Activated CD8-positive, alpha-beta memory T cell treated with anti-CD3 and anti-CD28 coated beads for 4 hours (primary cell): ENCODE results near the gene PSRC1.

Source experiments
- DNase-seq, 2 donors: peaks; one replicate each; pipeline ENCODE4 v3.0.0-alpha.2; 2020; ENCODE audit warnings: low read depth in 2 of 2

Gene PSRC1

GRCh38 chr1:109258481-109259466 lies 24.2 kb downstream of the PSRC1 start:
- no peak for DNase-seq

- DNase-seq: no peak
These were observed 25.1 kb downstream of the PSRC1 start for GRCh38 chr1:109257682-109258421.

DNA sequence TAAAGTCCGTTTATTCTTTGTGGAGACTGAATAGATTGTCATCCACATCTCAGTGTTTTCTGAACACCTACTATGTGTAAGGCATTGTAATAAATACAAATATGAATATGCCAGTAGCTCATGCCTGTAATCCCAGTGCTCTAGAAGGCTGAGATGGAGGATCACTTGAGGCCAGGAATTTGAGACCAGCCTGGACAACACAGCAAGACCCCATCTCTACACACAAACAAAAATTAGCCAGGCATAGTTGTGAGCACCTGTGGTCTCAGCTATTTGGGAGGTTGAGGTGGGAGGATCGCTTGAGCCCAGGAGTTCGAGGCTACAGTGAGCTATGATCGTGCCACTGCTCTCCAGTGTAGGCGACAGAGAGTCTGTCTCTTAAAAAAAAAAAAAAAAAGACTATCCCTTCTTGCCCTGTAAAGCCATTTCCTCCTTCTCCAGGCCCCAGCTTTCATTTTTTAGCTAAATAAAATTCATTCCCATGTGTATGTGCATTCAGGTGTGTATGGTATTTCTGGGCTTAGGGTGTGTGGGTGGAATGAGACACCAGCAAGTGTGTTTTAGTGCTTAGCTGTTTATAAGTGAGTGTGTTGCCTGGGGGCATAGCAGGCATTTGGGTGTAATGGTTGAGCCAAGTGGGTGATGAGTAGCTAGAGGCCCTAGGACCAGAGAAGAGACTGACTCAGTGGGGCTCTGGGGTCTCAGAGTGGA lies 25.8 kb downstream of the PSRC1 start:
- DNase-seq: no peak

GRCh38 chr1:109256085-109256484 lies 26.9 kb downstream of the PSRC1 start:
- DNase-seq: no peak

DNA sequence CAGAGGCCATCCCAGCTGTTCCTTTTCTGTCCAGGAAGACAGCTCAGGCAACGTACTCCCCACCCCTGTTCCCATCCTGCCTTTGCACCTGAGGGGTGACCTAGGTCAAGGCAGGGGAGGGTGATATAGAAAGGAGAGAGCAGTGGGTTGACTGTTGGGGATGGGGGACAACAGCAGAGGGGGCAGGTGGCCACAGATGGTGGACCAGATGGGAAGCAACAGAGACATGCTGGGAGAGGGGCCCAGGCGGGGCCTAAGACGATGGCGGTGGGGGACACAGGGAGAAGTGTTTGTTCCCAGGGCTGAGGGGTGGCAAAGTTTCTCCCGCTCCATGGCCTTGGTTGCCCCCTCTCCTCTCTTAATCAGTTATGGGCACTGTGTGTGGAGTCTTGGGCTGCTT lies 27.3 kb downstream of the PSRC1 start:
- no peak for DNase-seq

GRCh38 chr1:109255097-109255651 lies 27.8 kb downstream of the PSRC1 start:
- no peak for DNase-seq

GRCh38 chr1:109254621-109255096 lies 28.3 kb downstream of the PSRC1 start:
- no peak for DNase-seq

GRCh38 chr1:109253803-109254620 lies 28.9 kb downstream of the PSRC1 start:
- DNase-seq: no peak

GRCh38 chr1:109252893-109253802 lies 29.8 kb downstream of the PSRC1 start:
- no peak for DNase-seq

DNA sequence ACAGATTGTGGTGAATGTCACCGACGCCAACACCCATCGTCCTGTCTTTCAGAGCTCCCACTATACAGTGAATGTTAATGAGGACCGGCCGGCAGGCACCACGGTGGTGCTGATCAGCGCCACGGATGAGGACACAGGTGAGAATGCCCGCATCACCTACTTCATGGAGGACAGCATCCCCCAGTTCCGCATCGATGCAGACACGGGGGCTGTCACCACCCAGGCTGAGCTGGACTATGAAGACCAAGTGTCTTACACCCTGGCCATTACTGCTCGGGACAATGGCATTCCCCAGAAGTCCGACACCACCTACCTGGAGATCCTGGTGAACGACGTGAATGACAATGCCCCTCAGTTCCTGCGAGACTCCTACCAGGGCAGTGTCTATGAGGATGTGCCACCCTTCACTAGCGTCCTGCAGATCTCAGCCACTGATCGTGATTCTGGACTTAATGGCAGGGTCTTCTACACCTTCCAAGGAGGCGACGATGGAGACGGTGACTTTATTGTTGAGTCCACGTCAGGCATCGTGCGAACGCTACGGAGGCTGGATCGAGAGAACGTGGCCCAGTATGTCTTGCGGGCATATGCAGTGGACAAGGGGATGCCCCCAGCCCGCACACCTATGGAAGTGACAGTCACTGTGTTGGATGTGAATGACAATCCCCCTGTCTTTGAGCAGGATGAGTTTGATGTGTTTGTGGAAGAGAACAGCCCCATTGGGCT lies 30.6 kb downstream of the PSRC1 start:
- no peak for DNase-seq

GRCh38 chr1:109251277-109252166 lies 31.4 kb downstream of the PSRC1 start:
- DNase-seq: no peak

GRCh38 chr1:109250454-109251276 lies 32.3 kb downstream of the PSRC1 start:
- no peak for DNase-seq

- DNase-seq: no peak
These were observed 33.1 kb downstream of the PSRC1 start for GRCh38 chr1:109249654-109250401.

DNA sequence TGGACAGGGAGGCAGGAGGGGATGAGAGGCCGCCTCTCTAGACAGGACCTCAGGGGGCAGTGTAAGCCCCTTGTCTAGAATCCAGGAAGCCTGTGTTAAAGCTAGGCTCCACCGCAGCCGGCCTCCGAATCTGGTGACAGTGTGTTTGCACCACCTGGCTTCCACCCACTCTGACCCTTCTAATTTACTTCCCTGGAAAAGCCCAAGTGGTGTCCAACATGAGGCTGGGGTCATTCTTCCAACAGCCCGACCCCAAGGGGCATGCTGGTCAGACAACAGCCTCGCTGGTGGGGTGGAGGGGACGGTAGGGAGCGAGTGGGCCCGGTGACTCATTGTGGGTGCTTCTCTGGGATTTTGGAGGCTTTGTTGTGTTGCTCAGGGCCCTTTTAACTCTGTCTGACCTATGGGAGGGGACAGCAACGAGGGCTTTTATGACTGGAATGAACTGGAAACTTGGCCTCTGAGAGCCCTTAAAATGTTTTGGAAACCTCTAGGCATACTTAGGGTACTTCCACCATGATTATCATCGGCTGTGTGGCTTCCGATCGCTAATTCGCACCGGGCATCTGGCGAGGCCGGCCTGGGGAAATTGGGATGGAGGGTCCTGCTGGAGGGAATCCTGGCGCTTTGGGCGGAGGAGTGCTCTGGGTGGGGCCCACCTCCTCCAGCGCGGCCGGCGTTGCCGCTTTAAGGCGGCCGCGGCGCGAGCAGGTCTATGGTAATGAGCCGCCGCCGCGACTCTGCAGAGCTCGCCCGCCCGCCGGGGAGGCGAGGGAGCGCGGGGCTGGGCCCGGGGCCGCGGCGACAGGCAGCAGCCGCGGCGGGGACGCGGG lies 33.9 kb downstream of the PSRC1 start, which contains the start of gene CELSR2:
TSS of gene CELSR2 (plus strand) at position 743 of the 833 bp plus-strand sequence. CDS start 541 bp downstream, outside the sequence.
- peak in 1 of 2 donors; percentile 15 for DNase-seq

DNA sequence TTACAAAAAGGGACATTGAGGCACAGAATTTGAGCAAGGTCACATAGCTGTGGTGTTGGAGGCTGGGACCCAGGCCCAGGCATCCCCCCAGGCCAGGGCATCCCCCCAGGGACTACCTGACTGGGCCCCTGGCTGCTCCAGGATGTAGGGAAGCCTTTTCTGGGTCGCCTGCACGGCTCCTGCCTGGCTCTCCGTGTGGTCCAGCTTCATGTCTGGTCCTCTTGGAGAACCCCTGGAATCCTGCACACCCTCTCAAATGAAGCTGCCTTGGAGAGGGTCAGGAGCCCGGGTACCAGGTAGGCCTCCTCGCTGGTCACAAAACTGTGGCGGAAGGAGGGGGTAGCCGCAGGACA lies 34.5 kb downstream of the PSRC1 start:
- no peak for DNase-seq
